ENCODE results near the gene WDR48.
A peak's percentile ranks its signal among the peaks of the same experiment; 100 is the strongest.
"Not testable (repeated sequence)": the region's sequence is repeated elsewhere in the genome, so short reads cannot be mapped to it uniquely, and the experiment has no call there.

WDR48 gene

GRCh38 chr3:39051649-39052561 is at the start of gene WDR48, which contains the start of gene SCN11A:
TSS of gene WDR48 (plus strand) at chr3:39052016. CDS start at chr3:39052026, 10 bp downstream.
TSS of gene SCN11A (minus strand) at chr3:39051944. CDS start at chr3:38950362, 101,582 bp downstream.
- peak; percentile 70 for DNase-seq

GRCh38 chr3:39005295-39005694 is 46.5 kb upstream of the WDR48 start:
- no peak for DNase-seq

GRCh38 chr3:39011191-39011736 is 40.6 kb upstream of the WDR48 start:
- no peak for DNase-seq

GRCh38 chr3:39013289-39013688 is 38.5 kb upstream of the WDR48 start:
- DNase-seq, result no peak

- no peak for DNase-seq
Measured at GRCh38 chr3:39013921-39014509, 37.8 kb upstream of the WDR48 start.

- no peak for DNase-seq
Measured at GRCh38 chr3:39015418-39015817, 36.4 kb upstream of the WDR48 start.

GRCh38 chr3:39019299-39019698 is 32.5 kb upstream of the WDR48 start:
- no peak for DNase-seq

GRCh38 chr3:39021029-39021428 is 30.8 kb upstream of the WDR48 start:
- DNase-seq, result no peak

- DNase-seq, result no peak
Measured at GRCh38 chr3:39021465-39022285, 30.1 kb upstream of the WDR48 start.

GRCh38 chr3:39022286-39022630 is 29.6 kb upstream of the WDR48 start:
- DNase-seq, result no peak

- DNase-seq, result no peak
Measured at GRCh38 chr3:39024497-39024896, 27.3 kb upstream of the WDR48 start.

- DNase-seq, result no peak
Measured at GRCh38 chr3:39025222-39025970, 26.4 kb upstream of the WDR48 start.

- no peak for DNase-seq
Measured at GRCh38 chr3:39028546-39028945, 23.3 kb upstream of the WDR48 start.

- DNase-seq, result no peak
Measured at GRCh38 chr3:39029556-39029955, 22.3 kb upstream of the WDR48 start.

- DNase-seq, result no peak
Measured at GRCh38 chr3:39038165-39038564, 13.7 kb upstream of the WDR48 start.

- no peak for DNase-seq
Measured at GRCh38 chr3:39050029-39050428, 1.8 kb upstream of the WDR48 start.

- DNase-seq, result no peak
Measured at GRCh38 chr3:39052583-39052982, 767 bp downstream of the WDR48 start.

- no peak for DNase-seq
Measured at GRCh38 chr3:39053696-39054095, 1.9 kb downstream of the WDR48 start.

GRCh38 chr3:39056151-39056550 is 4.3 kb downstream of the WDR48 start:
- no peak for DNase-seq

- DNase-seq, result not testable (repeated sequence)
Measured at GRCh38 chr3:39061228-39061627, 9.4 kb downstream of the WDR48 start.

GRCh38 chr3:39062180-39062579 is 10.4 kb downstream of the WDR48 start:
- no peak for DNase-seq

- DNase-seq, result no peak
Measured at GRCh38 chr3:39063143-39063542, 11.3 kb downstream of the WDR48 start.
